HG02759 (cell line): ENCODE measurements around the gene EFCAB14.
"Not testable (repeated sequence)": the region's sequence is repeated elsewhere in the genome, so short reads cannot be mapped to it uniquely, and the experiment has no call there.

ENCODE experiments used
- ATAC-seq: cut with Tn5 transposase; IDR thresholded peaks from one replicate; pipeline ENCODE4 v1.9.1; 2021; ENCODE audit warnings: mild to moderate bottlenecking, moderate library complexity; ENCODE audit not compliant: unreplicated experiment

Gene EFCAB14

DNA sequence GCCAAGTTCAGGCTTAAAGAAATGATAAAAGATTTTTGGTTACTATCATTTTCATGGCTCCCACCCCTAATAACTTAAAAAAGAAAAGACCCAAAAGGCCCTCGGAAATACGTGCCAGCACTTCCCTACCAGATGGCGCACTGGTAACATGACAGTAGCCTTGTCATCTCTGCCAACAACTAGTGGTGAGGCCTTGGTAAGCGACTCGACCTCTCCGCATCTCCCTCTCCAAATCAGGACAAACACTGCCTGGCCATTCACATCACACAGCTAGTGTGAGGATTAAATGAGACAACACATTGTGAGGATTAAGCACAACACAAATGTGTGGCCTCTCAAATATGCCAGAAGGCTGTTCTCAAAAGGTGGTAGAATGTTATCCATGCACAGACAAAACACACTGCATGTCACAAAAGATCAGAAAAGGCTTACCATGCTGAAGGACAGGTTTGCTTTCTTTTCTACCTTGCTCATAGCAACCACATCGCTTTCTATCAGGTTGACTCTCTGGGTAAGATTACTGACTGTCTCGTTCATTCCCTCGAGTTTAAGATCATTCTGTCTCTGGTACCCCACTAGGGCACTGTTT is 30.9 kb downstream of the EFCAB14 start:
- ATAC-seq = no peak

DNA sequence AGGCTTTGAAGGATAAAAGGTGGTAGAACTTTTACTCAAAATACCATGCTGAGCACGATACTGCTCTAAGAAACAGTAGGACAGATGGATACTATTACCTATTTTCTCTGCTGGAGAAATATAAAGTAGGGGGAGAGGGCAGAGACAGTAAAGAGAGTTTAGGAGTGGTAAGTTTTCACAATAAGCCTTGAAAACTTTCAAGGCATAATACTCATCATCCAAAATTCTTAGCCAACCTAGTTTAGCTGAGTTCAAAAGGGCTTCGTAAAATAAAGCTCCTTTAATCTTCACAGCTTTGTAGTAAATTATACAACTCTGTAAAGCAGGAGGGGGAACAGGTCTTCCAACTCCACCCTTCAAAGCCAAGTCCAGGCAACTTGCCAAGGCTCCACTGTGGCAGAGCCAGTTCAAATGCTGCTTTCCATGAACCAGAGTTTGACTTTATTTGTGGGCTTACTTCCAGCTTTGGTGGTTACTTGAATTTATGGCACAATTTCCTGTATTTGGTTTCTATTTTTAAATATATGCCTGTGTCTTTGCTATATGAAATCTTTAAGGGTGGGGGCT is 31.7 kb downstream of the EFCAB14 start:
- ATAC-seq = no peak

DNA sequence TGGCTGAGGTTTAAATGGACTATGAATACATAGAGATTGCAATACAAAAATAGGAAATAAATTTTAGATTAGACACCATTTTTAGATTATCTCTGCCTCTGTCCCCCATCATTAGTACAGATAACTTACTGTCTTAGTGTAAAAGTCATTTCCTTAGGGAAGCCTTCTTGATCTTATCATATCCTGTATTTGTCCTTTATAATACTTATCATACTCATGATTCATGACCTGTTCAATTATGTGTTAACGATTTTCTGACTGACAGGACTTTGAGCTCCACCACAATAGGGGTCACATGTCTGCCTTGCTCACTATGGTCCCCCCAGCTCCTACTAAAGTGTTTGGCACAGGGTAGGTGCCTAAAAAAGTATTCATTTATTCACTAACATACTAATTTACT is 32.7 kb downstream of the EFCAB14 start:
- no peak for ATAC-seq

DNA sequence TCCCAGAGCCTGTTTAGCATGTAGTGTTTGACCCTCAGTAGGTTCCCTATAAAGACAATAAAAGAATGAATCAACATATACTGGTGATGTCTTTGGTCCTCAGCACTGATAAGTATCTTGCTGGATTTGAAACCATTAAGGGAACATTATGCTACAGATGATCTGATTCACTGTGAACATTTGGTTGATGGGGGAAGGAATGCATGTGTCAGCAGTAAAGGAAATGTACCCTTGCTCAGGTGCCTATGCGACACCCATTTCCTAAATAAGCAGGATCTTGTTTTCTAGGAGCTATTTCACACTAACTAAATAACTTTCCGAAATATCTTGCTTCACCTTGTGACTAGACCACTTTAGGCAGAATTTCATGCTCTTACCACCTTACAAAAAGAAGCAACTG is 34.2 kb downstream of the EFCAB14 start:
- ATAC-seq = no peak

DNA sequence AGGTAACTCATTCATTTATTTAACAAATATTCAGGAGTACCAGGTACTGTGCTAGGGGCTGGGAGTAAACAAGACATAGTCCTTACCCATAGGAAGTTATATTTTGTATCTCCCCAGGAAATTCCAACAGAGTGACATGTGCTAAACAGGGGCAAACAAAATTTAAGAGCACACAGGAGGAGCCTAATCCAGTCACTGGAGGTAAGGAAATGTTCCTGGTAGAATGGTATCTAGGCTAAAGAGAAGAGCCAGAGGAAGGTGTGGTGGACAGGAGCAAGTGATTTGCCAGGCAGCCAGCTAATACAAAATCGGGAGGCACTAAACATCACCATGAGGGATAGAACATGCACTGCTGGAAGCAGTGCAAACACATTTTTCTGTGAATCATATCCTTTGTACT is 36.9 kb downstream of the EFCAB14 start:
- no peak for ATAC-seq

DNA sequence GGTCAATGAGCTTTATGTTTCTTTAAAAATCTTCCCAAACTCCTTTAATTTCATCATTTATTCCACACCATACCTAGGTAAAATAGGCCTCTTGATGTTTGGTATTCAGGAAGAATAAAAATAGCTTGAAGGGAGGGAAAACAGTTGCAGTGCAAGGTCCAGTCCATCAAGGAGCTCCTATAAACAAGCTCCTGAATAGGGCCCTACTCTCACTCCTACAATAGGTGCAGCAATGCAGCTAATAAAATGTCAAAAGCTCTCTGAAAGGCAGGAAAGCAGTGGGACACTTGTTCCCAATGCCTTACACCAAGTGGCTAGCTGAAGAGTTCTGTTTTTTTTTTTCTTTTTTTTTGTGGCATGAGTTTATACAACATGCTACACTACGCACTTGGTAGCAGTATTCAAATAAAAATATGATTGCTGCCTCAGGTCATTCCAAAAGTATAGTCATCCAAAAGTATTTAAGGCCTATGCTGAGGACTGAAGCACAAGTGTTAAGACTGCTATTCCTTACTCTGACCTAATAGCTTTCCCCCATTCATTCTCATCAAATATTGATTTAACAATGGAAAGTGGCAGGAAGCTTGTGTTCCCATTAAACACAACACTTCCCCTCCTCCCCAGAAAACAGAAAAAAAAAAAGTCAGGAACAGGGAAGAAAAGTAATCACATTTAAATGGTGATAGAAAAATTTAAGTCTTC is 37.4 kb downstream of the EFCAB14 start:
- ATAC-seq = no peak

DNA sequence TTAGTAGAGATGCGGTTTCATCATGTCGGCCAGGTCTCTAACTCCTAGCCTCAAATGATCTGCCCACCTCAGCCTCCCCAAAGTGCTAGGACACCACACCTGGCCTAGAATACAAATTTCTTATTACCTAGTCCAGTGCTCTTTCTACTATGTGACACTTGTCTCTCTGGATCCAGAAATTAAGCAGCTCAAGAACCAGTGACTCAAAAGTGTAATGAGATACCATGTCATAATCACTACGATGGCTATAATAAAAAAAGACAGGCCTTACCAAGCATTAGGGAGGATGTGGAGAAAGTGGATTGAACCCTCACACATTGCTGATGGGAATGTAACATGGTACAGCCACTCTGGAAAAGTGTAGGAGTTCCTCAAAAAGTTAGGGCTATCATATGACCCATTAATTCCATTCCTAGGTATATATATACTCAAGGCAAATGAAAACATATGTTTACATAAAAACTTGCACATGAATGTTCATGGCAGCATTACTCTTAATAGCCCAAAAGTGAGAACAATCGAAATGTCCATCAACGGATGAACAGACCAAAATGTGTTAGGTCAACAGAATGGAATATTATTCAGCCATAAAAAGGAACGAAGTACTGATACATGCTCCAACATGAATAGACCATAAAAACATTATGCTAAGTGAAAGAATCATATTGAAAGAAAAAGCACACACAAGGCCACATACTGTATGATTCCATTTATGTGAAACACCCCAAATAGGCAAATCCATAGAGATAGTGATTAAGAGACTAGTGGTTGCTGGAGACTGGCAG is 38.9 kb downstream of the EFCAB14 start:
- ATAC-seq = no peak

DNA sequence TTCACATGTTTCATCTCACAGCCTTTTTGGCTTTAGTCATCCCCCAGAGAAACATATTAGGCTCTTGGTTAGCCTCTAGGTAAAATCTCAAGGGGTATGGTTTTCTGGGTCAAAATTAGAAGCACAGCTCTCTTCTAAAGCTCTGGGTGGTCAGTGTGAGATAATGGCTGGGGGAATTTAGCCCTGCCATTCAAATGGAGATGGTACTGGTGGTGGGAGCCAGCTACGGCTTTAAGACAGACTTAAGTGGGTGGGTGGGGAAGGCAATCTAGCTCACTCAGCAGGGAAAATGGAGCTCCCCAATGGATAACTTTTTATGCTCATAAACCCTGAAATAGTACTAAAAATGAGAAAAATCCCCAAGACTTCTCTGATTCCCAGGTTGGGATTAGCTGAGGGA is 41.6 kb downstream of the EFCAB14 start:
- no peak for ATAC-seq

DNA sequence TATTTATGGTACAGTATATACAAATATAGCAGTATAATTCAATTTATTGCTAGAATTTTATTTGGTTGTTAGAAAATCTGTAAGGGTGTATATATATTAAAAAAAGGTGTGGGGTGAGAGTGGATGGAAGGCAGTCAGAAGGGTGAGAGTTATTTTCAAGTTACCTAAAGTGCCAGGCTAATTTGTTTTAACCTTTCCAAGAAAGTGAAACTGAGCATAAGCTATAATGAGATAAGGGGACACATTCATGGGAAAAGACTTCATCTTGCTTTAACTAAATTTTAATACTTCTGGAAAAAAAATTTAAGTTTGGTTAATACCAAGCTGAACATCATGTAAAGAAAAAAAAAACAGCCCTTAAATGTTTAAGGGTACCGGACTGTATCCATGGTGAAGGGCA is 42.4 kb downstream of the EFCAB14 start:
- ATAC-seq = no peak

DNA sequence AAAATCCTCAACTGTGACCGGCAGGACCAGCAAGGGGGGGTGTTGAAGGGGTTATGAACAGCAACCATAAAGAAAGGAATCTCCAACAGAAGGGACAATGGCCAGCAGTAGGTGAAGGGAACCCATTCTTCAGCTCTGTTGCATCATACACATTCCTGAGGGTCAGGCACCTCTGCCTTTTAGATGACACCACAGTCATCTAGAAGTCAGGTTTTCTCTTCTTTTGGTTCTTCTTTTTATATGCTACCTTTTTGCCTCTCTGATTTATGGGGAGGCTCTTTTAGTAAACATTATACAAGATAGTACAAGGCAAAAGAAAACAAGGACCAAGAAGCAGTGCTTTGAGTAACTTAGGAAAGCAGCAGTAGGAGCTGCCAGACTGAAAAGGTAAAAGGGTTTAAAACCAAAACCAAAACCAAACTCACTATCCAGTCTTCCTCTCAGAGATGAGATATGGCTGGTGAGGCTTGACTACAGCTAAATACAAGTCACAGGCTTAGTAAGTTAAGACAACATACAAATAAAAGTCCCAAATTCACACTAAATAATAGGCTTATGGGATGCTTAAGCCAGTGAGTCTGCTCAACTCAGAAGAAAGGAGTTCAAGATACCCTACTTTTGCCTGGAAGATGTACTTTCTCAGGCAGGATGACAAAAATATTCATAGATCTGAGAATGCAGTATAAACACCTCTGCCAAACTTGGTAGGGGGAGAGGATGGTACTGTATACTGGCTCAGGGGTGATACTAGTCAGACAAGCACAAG is 43.2 kb downstream of the EFCAB14 start:
- peak; percentile 64 for ATAC-seq

DNA sequence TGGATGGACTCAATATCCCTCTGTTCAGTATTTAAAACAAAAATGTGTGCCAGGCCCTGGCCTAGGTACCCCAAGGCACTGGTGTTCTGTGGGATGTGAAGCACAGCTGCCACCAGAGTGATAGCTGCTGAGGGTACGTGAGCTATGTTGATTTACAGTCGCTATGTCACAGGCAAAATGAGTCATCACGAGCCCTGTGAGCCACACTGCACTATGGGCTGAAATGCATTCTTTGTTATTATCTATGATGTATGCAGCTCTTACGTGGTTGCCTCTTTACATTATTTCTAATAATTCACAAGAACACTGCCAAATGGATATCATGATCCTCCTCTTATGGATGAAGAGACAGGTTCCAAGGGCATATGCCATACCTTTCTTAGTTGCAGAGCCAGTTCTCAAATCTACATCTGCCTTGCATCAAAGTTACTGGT is 45.1 kb downstream of the EFCAB14 start:
- no peak for ATAC-seq

DNA sequence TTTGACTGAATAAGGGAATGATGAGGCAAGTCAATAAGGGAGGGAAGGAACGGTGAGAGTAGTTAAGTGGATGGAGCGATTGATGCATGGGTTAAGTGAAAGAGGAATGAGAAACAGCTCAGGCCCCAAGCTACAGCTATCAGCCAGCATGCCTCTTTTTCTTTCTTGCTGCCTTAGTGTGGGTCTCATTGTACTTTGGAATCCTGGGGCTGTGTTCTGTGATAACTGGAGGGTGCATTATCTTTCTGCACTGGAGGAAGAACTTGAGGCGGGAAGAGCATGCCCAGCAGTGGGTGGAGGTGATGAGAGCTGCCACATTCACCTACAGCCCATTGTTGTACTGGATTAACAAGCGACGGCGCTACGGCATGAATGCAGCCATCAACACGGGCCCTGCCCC is 46.2 kb downstream of the EFCAB14 start:
- ATAC-seq = no peak

DNA sequence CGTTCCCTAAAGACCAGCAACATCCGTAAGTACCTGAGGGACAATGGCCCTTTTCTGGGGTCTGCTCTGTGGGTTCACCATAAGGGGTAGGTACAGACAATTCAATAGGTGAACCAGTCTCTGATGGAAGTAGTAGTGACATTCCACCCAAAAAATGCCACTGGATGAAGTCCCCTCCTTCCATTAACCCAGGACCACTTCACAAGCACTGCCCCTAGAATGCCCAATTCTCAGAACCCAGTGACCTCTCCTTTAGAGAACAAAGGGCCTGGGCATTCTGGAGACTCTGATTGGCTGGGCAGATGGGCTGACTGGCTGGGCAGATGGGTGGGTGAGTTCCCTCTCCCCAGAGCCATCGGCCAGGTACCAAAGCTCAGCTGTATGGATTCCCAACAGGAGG is 47.4 kb downstream of the EFCAB14 start, which contains the start of gene TEX38:
TEX38 (plus strand) TSS at position 301 of the 400 bp plus-strand sequence; CDS start at position 382, 81 bp downstream.
- ATAC-seq = no peak

DNA sequence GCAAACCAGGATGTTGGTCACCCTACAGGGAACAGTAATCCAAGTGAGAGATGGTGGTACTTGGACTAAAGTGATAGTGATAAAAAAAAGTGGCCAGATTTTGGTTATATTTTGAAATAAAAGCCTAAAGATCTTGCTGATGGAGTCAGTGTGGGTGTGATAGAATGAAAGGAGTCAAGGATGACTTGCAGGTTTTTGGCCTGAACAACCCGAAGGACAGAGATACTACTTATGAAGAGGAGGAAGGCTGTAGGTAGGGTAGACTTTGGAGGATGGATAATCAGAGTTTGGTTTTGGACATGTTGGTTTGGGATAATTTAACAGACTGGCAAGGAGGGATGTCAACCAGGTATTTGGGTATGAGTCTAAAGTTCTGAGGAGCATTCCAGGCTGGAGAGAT is 48.8 kb downstream of the EFCAB14 start:
- no peak for ATAC-seq

DNA sequence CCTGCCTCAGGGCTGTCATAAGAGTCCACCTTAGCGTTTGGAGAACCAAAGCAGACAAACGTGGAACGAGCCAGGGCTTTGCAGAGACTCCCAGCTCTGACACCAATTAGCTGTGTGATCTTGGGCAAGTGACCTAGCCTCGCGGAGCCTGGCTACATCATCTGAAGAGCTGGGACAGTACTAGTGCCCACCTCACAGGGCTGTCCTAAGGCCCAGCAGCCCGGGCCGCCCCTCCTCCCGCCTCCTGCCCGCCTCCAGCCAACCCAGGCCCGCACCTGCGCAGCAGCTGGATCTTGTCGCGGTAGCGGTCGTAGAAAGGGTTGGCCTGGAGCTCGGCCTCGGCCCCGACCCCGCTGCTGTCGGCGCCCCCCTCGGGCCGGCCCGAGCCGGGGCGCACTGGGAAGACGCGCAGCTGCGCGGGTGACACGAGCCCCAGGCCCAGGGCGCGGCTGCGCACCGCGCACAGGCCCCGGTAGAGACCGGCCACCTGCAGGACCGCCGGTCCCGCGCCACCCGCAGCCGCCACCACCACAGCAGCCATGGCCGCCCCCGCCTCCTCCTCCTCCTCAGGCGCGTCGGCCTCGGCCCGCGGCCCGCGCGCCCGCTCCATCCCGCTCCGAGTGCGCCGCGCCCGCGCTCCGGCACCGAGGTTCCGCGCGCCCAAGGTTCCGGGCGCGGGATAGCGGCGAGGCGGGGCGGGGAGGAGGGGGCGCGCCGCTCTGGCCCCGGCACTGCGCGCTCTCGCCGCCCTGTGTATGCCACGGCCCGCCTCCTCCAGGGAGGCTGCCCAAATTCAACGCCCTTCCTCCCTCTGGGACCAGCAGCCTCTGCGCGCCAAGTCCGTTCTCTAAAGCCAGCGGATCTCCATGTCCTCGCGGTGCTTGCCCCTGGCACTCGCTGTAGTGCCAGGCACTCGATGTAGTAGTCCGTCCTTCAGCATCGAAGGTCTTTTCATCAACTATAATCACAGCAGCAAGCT is 50.8 kb downstream of the EFCAB14 start, which contains the start of gene ATPAF1:
ATPAF1 (minus strand) TSS at position 583 of the 979 bp plus-strand sequence; CDS start at position 541, 42 bp downstream.
- ATAC-seq = peak; percentile 81

DNA sequence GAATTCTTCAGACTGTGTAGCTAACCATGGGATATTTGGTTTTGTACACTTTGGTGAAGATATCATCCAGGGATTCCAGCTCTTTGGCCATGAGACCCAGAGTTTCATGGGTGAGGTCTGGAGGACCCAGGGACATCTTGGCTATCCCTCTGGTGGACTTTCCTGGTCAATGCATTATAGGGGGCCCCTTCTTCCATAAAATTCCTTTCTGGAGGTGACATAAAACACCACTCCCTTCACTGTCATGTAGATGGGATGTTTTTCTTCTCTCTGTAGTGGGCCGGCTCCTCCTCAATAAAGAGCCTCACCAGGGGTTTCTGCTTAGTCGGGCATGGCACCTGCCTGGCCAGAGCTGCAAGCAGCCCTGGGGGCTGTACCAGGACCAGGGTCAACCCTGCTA is 52.9 kb downstream of the EFCAB14 start:
- ATAC-seq = no peak

DNA sequence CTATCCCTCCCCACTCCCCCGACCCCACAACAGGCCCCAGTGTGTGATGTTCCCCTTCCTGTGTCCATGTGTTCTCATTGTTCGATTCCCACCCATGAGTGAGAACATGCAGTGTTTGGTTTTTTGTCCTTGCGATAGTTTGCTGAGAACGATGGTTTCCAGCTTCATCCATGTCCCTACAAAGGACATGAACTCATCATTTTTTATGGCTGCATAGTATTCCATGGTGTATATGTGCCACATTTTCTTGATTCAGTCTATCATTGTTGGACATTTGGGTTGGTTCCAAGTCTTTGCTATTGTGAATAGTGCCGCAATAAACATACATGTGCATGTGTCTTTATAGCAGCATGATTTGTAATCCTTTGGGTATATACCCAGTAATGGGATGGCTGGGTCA is 56.0 kb downstream of the EFCAB14 start:
- ATAC-seq = not testable (repeated sequence)

DNA sequence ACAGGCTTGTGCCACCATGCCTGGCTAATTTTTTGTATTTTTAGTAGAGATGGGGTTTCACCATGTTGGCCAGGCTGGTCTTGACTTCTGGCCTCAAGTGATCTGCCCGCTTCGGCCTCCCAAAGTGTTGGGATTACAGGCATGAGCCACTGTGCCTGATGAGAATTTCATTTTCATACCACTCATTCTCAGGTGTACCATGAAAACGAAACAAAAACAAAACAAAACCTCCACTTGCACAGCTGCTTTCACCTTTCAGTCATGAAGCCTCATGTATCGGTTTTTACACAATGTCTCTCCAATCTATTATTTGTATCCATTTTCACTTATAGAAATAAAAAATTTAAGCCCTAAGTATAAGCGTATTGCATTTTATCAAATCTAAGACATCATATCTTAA is 58.8 kb downstream of the EFCAB14 start:
- peak; percentile 44 for ATAC-seq

DNA sequence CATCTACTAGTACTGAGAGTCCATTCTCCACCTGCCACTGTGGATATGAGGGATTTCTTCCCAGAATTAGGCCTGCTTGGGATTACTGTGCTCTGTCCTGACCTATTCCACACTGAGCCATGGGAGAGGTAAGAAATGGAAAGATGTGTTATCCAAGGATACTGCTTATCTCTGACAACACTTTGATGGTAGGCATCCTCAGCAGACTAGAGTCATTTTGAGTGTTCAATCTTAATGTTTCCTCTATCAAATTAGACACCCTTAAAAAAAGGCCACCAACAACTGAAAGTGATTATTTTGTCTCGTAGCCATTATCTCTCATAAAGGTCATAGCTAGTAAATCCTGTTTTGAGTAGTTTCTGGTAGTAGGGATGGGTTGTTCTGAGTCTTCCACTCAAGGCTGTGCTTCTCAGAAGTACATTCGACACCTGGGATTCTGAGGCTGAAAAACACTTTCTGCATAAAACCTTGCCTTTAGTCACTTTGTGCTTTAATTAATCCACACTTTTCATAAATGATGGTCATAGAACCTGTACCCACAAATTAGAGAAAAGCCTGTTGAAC is 59.5 kb downstream of the EFCAB14 start:
- no peak for ATAC-seq
